ENCODE data around the gene LANCL2.

- TF ChIP-seq REST (IDR thresholded peaks at IDR 0.05), result no peak
- TF ChIP-seq YY1 (IDR thresholded peaks at IDR 0.05), result no peak
Measured at GRCh38 chr7:55441774-55442522, 76.8 kb downstream of the LANCL2 start.
